Endothelial cell of umbilical vein (primary cell): ENCODE measurements around the gene SLC7A11. TPM values are rescaled to one million over a fixed set of nuclear protein-coding genes. Genes with fewer than 3 reads are reported as not detected.
"Not testable (repeated sequence)": the region's sequence is repeated elsewhere in the genome, so short reads cannot be mapped to it uniquely, and the experiment has no call there.

Source experiments
- BruUV-seq: library from RNA; stranded (reverse); fragments of 400-500 nt; replicated peaks from 2 replicates; lab custom pipeline; 2021; lab: Mats Ljungman, UMichigan
- CTCF ChIA-PET: fragments of 300-600, 350-600 bp; sonication (Branson Sonifier 250); formaldehyde crosslinking; loops from one replicate; lab custom pipeline; 2021; ENCODE audit warnings: antibody characterized with exemption, inconsistent platforms; lab: Charles Lee
- POLR2A ChIA-PET: fragments of 300-600, 350-600 bp; sonication (Branson Sonifier 250); formaldehyde crosslinking; loops from one replicate; lab custom pipeline; 2021; ENCODE audit warnings: antibody characterized with exemption, inconsistent platforms; lab: Charles Lee
- DNase-seq: peaks from one replicate; pipeline ENCODE4 v3.0.0-alpha.2; 2011; ENCODE audit warnings: low read depth, low spot score
- FAIRE-seq: peaks from 2 replicates; lab custom pipeline; 2011; peaks lifted over from hg19 to GRCh38; lab: Jason Lieb, UNC
- H2AFZ ChIP-seq: 2 replicates; pipeline ENCODE4 v1.6.0; 2012; ENCODE audit warnings: low read depth, low read length, control low read depth, inconsistent platforms
- H3K27ac ChIP-seq: 2 replicates; pipeline ENCODE4 v1.5.1; 2011; ENCODE audit warnings: low read depth, mild to moderate bottlenecking, control low read depth, low read length, moderate library complexity; ENCODE audit not compliant: insufficient read depth
- H3K27me3 ChIP-seq, 2 experiments: 2 replicates each; pipeline versions ENCODE4 v1.6.0 to v1.6.1; 2011; ENCODE audit warnings: low read length in 2 of 2, mixed read lengths in 1 of 2; ENCODE audit not compliant: control insufficient read depth in 2 of 2, insufficient read depth in 2 of 2
- H3K36me3 ChIP-seq, 2 experiments: 2 replicates in 1 of 2; 3 replicates in 1 of 2; pipeline ENCODE4 v1.5.1; 2011; ENCODE audit warnings: low read length in 2 of 2, mild to moderate bottlenecking in 1 of 2, moderate library complexity in 1 of 2; ENCODE audit not compliant: control insufficient read depth in 2 of 2, insufficient read depth in 2 of 2; ENCODE audit errors: extremely low read depth in 1 of 2
- H3K4me1 ChIP-seq: 3 replicates; pipeline ENCODE4 v1.5.1; 2011; ENCODE audit warnings: mild to moderate bottlenecking, low read length; ENCODE audit not compliant: control insufficient read depth, insufficient read depth; ENCODE audit errors: extremely low read depth
- H3K4me2 ChIP-seq: 2 replicates; pipeline ENCODE4 v1.6.1; 2011; ENCODE audit warnings: low read length, control low read depth, mixed read lengths; ENCODE audit not compliant: insufficient read depth
- H3K4me3 ChIP-seq, 3 experiments: fragments of 200-600 bp in 1 of 3; sonication (generic), shearing (Covaris generic) in 1 of 3; replicated peaks in 1 of 3; 2 replicates each; pipeline ENCODE4 v1.5.1; 2011 to 2016; ENCODE audit warnings: control low read depth in 3 of 3, low read length in 3 of 3, mild to moderate bottlenecking in 2 of 3, inconsistent platforms in 1 of 3, low read depth in 1 of 3, moderate library complexity in 1 of 3; ENCODE audit not compliant: insufficient read depth in 1 of 3
- H3K79me2 ChIP-seq: 2 replicates; pipeline ENCODE4 v1.6.0; 2012; ENCODE audit warnings: low read length, inconsistent platforms; ENCODE audit not compliant: control insufficient read depth, insufficient read depth
- H3K9ac ChIP-seq: replicated peaks from 2 replicates; pipeline ENCODE3; 2011; ENCODE audit warnings: low read length, control low read depth; ENCODE audit not compliant: insufficient read depth; ENCODE audit errors: extremely low read depth
- H3K9me1 ChIP-seq: replicated peaks from 3 replicates; pipeline ENCODE4 v1.6.0; 2011; ENCODE audit warnings: mild to moderate bottlenecking, low read length; ENCODE audit not compliant: control insufficient read depth, insufficient read depth; ENCODE audit errors: extremely low read depth
- H3K9me3 ChIP-seq: replicated peaks from 2 replicates; pipeline ENCODE4 v1.5.1; 2012; ENCODE audit warnings: low read length, inconsistent platforms; ENCODE audit not compliant: control insufficient read depth, insufficient read depth
- H4K20me1 ChIP-seq: replicated peaks from 2 replicates; pipeline ENCODE3; 2011; ENCODE audit warnings: mild to moderate bottlenecking, low read length; ENCODE audit not compliant: control insufficient read depth, insufficient read depth; ENCODE audit errors: extremely low read depth
- EZH2 ChIP-seq: IDR thresholded peaks from 2 replicates; pipeline ENCODE4 v1.6.1; 2012; ENCODE audit warnings: borderline replicate concordance, low read depth, mild to moderate bottlenecking, moderate library complexity, low read length, inconsistent platforms; ENCODE audit not compliant: severe bottlenecking
- FOS ChIP-seq: IDR thresholded peaks from 2 replicates; pipeline ENCODE4 v1.6.1; 2011; ENCODE audit warnings: mild to moderate bottlenecking, low read length, moderate library complexity, borderline replicate concordance; ENCODE audit not compliant: insufficient read depth
- GATA2 ChIP-seq: IDR thresholded peaks from 2 replicates; pipeline ENCODE4 v1.7.0; 2011; ENCODE audit warnings: low read depth, mild to moderate bottlenecking, moderate library complexity, mixed read lengths, low read length; ENCODE audit not compliant: insufficient read length, insufficient read depth
- JUN ChIP-seq: IDR thresholded peaks from 2 replicates; pipeline ENCODE4 v1.6.1; 2011; ENCODE audit warnings: borderline replicate concordance, low read depth; ENCODE audit not compliant: insufficient read length, insufficient read depth
- MYC ChIP-seq: IDR thresholded peaks from one replicate; pipeline ENCODE4 v1.6.1; 2011; ENCODE audit warnings: mild to moderate bottlenecking, low read depth, low read length
- POLR2A ChIP-seq: IDR thresholded peaks from 2 replicates; pipeline ENCODE4 v1.6.1; 2012; ENCODE audit warnings: low read depth, mild to moderate bottlenecking, control low read depth, low read length
- POLR2AphosphoS5 ChIP-seq: IDR thresholded peaks from 2 replicates; pipeline ENCODE4 v1.6.1; 2012; ENCODE audit warnings: low read depth, mild to moderate bottlenecking, control low read depth, low read length, moderate library complexity; ENCODE audit not compliant: insufficient read depth
- dilution Hi-C: fragments of 300-500 bp; cut with MboI; formaldehyde crosslinking; loops from one replicate; pipeline ENCODE4 v1.15.0; 2019; ENCODE audit warnings: low sequenced_read_pairs; ENCODE audit not compliant: extremely low pct_ligation_motif_present
- intact Hi-C: fragments of 100-400 bp; cut with micrococcal nuclease; formaldehyde crosslinking; loops from one replicate; pipeline ENCODE4 v1.10.0; 2022
- polyA plus RNA-seq, 4 experiments: library from polyadenylated mRNA; depleted of rRNA in 3 of 4; stranded (reverse) in 3 of 4; unstranded in 1 of 4; fragments of >200 nt; gene quantifications; 2 replicates each; pipeline versions ENCODE4 v1.2.1 to v1.2.3, GENCODE V29; 2011 to 2012; ENCODE audit warnings: missing spikeins in 1 of 4
- total RNA-seq: library from RNA; stranded (reverse); gene quantifications from 2 replicates; pipeline ENCODE4 v1.2.3, GENCODE V29; 2021
- TF ChIP-seq, protein P1 (sequence below): IDR thresholded peaks from 2 replicates; pipeline ENCODE4 v1.6.1; 2011; ENCODE audit not compliant: insufficient read depth, insufficient read length
- TF ChIP-seq, protein P2 (sequence below), 2 donors: IDR thresholded peaks; 1 replicate in 1 of 2; 2 replicates in 1 of 2; pipeline ENCODE4 v1.5.1; 2011; ENCODE audit warnings: low read length in 2 of 2, mild to moderate bottlenecking in 2 of 2, moderate library complexity in 2 of 2, control low read depth in 1 of 2, inconsistent platforms in 1 of 2, low read depth in 1 of 2; ENCODE audit not compliant: insufficient read depth in 1 of 2; ENCODE audit errors: extremely low read depth in 1 of 2

Gene SLC7A11
- total and polyA plus RNA-seq, 2 donors (not counting 3 experiments of a cell fraction or from before 2014, with no cell fraction given) = 28.4 to 82.7 TPM

DNA sequence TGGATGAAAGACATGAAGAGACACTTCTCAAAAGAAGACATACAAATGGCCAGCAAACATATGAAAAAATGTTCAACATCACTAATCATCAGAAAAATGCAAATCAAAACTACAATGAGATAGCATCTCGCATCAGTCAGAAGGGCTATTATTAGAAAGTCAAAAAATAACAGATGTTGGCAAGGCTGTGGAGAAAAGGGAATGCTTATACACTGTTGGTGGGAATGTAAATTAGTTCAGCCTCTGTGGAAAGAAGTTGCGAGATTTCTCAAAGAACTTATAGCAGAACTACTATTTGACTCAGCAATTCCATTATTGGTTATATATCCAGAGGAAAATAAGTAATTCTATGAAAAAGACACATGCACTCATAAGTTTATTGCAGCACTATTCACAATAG lies 31.6 kb downstream of the SLC7A11 start:
- H3K9ac ChIP-seq, dilution Hi-C loops, FAIRE-seq, DNase-seq, intact Hi-C loops, CTCF ChIA-PET, H3K9me3 ChIP-seq, H2AFZ ChIP-seq, H3K9me1 ChIP-seq, H4K20me1 ChIP-seq, H3K4me3 ChIP-seq, H3K27ac ChIP-seq, POLR2A ChIA-PET, BruUV-seq, H3K4me1 ChIP-seq, H3K27me3 ChIP-seq: not testable (repeated sequence)
- Histone ChIP-seq H3K36me3 (peaks cover 4 to 39% of the 10 kb centered on the region in 2 experiments), H3K79me2 (peaks cover 91% of the 10 kb centered on the region), H3K4me2 (peak overlapping the region; percentile 36)

DNA sequence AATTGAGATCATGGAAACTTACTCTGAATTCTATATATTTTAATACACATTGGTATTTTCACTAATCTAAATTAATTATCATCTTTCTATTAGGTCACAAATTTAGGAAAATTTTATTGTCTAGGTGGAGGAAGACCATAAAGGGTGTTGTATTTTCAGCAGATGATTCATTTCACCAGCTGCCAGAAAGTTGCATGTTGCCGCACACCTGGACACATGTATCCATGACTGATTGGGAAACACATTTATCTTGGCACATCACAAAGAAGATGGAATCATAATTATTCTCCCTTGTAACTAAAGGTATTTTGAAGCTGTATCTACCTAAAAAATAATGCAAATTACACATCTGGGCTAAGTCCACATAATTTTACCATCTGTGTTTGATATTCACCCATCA lies 33.1 kb downstream of the SLC7A11 start:
- ChIA-PET CTCF (interaction anchor here (1.2 kb wide), 1 partner anchor 26 kb away, joined by 3 read pairs; no protein-coding TSS in a partner anchor), POLR2A (no interaction called here)
- no peaks in the 10 kb centered on the region for H4K20me1 ChIP-seq
- H3K4me1 ChIP-seq = peaks cover 4% of the 10 kb centered on the region
- FAIRE-seq (no peak), DNase-seq (no peak)
- intact Hi-C loops (no loop called here), dilution Hi-C loops (no loop called here)
- peaks cover 4 to 32% of the 10 kb centered on the region in 2 experiments for H3K36me3 ChIP-seq
- no peak overlapping the region for H3K9ac ChIP-seq
- H3K4me2 ChIP-seq = no peak overlapping the region
- H2AFZ ChIP-seq = no peak overlapping the region
- no peaks in the 10 kb centered on the region for H3K27me3 ChIP-seq
- peaks cover 93% of the 10 kb centered on the region for H3K79me2 ChIP-seq
- TF ChIP-seq, protein P1, sequence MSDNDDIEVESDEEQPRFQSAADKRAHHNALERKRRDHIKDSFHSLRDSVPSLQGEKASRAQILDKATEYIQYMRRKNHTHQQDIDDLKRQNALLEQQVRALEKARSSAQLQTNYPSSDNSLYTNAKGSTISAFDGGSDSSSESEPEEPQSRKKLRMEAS = no peak
- TF ChIP-seq POLR2A (no peak), MYC (no peak), EZH2 (no peak), GATA2 (no peak), JUN (no peak), FOS (no peak), POLR2AphosphoS5 (no peak)
- TF ChIP-seq, protein P2, sequence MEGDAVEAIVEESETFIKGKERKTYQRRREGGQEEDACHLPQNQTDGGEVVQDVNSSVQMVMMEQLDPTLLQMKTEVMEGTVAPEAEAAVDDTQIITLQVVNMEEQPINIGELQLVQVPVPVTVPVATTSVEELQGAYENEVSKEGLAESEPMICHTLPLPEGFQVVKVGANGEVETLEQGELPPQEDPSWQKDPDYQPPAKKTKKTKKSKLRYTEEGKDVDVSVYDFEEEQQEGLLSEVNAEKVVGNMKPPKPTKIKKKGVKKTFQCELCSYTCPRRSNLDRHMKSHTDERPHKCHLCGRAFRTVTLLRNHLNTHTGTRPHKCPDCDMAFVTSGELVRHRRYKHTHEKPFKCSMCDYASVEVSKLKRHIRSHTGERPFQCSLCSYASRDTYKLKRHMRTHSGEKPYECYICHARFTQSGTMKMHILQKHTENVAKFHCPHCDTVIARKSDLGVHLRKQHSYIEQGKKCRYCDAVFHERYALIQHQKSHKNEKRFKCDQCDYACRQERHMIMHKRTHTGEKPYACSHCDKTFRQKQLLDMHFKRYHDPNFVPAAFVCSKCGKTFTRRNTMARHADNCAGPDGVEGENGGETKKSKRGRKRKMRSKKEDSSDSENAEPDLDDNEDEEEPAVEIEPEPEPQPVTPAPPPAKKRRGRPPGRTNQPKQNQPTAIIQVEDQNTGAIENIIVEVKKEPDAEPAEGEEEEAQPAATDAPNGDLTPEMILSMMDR (IDR thresholded peaks at IDR 0.05; ENCODE audit: extremely low read depth in 1 of 2, insufficient read depth in 1 of 2, low read depth in 1 of 2, low read length in 2 of 2) = no peak
- no TSS peak for BruUV-seq
- no peaks in the 10 kb centered on the region for H3K9me3 ChIP-seq
- no peaks in the 10 kb centered on the region for H3K9me1 ChIP-seq
- no peak overlapping the region for H3K27ac ChIP-seq
- H3K4me3 ChIP-seq = no peak overlapping the region
